GM18520 (cell line): ENCODE data around the gene ST8SIA4.

Experiments
- ATAC-seq: cut with Tn5 transposase; IDR thresholded peaks from one replicate; pipeline ENCODE4 v1.9.1; 2021; ENCODE audit not compliant: unreplicated experiment

The ST8SIA4 gene, protein sequence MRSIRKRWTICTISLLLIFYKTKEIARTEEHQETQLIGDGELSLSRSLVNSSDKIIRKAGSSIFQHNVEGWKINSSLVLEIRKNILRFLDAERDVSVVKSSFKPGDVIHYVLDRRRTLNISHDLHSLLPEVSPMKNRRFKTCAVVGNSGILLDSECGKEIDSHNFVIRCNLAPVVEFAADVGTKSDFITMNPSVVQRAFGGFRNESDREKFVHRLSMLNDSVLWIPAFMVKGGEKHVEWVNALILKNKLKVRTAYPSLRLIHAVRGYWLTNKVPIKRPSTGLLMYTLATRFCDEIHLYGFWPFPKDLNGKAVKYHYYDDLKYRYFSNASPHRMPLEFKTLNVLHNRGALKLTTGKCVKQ

DNA sequence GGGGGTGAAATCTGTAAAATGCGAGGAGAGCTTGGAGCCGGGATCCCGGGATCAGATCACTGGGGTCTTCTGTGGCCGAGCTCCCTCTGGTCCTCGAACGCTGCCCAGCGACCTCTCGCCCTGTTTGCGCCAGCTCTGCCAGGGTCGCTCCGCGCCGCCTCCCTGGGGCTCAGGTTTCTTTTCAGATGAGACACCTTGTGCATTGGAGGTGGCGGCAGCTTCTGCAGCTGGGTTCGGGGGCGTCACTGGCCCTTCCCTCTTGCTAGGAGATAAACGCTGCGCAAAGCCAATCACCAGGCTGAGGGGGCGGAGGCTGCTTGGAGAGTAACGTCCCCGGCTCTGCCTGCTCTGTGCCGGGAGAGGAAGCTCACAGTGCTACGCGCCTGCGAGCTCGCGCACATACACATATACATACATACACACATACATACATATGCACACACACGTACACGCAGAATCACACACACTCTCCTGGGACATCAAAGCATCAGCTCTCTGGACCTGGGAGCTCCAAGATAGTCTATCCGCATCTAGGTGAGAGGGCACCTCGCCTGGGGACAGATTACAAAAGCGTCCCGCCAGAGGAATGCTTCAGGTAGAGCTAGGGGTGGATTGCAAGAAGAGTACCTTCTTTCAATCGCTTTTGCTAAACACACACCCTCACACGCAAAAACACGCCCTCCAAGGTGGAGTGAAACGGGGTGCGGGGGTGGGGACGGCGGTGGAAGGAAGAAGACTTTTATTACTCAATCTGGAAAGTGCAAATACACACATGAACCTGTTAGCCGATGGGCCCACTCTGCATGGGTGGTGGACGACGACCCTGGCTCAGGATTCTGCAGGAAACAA is at the start of gene ST8SIA4:
Gene ST8SIA4, minus strand, starts transcription at position 244 of the 849 bp plus-strand sequence. CDS start 327 bp downstream, outside the sequence.
- peak; percentile 61 for ATAC-seq

DNA sequence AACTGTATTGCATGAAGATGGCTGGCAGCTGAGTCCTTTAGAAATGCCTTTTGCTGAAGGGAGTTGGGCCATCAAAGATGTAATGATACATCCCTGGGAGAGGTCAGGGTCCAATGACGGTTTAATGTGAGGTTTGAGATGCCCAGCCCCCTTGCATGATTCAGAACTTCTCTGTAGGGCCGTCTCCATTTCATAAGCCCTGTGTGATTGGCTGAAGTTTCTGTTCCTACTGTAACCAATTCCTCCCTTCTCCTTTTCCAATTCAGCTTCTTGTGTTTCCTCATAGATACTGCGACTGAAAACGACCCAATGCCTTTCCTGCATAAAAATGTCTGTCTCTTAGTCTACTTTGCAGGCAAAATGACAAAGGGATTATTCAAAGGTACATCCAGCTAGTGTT is 47.9 kb upstream of the ST8SIA4 start:
- no peak for ATAC-seq

GRCh38 chr5:100913298-100913697 is 10.2 kb upstream of the ST8SIA4 start:
- no peak for ATAC-seq

DNA sequence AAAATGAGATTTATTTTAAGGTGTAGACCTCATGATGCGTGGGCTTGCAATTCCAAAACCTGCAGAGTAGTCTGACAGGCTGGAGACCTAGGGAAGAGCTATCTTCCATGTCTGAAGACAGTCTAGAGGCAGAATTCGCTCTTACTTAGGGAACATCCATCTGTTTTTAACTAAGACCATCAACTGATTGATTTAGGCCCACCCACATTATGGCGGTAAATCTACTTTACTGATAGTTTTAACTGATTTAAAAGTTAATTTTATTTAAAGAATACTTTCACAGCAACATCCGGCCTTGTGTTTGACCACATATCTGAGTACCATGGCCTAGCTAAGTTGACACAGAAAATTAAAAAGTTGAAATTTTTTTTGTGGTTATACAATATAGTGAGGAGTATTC is 6.0 kb upstream of the ST8SIA4 start:
- no peak for ATAC-seq

GRCh38 chr5:100905259-100905914 is 2.3 kb upstream of the ST8SIA4 start:
- no peak for ATAC-seq

DNA sequence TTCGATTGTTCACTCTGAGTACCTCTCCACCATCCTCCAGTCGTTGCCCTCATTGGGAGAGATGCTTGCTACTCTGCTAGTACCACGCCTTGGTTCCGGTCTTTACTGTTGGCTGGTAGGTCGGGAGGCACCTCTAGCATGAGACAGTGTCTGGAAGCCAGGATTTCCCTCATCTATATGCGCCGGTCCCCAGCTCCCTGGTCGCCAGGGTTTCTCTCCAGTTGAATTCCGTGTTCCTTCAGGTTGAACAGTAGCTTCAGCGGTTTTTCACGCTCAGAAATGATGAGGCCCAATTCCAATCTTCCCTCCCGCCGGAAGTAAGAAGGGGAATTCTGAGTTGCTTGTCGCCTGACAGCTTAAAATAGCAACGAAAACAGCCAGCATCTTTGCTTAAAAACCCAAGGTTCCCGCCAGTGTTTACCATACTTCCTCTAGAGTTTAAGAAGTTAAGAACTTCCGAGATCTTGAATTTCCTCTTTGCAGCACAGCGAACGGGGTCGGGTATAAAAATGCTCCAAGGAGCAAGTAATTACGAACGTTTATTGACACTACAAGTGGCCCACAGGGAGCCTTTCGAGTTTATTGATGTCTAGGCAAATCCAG is 1.3 kb upstream of the ST8SIA4 start:
- ATAC-seq = peak; percentile 18

DNA sequence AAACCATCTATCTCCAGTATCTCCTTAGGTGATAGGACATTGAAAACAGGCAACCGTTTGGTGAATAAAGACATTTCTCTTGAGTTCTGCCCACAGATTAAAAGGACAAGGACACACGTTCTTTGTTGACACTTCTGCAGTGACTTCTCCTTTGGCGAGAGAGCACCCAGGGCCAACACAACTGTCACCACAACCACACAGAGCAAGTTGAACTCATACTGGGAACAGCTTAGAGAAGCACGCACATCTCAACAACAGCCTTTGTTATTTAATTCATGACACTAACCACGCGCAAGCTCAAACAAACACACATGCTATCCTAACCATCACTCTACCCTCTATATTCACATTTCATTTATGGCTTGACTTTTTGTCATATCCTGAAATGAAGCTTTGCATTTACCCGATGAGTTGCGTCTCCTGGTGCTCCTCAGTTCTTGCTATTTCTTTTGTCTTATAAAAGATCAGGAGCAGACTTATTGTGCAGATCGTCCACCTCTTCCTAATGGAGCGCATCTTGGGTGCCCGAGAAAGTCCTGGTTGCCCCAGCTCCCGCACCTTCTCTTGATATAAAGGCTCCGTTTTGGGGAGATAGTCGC is 543 bp downstream of the ST8SIA4 start:
- ATAC-seq = no peak

GRCh38 chr5:100901821-100902341 is 1.2 kb downstream of the ST8SIA4 start:
- ATAC-seq = no peak

DNA sequence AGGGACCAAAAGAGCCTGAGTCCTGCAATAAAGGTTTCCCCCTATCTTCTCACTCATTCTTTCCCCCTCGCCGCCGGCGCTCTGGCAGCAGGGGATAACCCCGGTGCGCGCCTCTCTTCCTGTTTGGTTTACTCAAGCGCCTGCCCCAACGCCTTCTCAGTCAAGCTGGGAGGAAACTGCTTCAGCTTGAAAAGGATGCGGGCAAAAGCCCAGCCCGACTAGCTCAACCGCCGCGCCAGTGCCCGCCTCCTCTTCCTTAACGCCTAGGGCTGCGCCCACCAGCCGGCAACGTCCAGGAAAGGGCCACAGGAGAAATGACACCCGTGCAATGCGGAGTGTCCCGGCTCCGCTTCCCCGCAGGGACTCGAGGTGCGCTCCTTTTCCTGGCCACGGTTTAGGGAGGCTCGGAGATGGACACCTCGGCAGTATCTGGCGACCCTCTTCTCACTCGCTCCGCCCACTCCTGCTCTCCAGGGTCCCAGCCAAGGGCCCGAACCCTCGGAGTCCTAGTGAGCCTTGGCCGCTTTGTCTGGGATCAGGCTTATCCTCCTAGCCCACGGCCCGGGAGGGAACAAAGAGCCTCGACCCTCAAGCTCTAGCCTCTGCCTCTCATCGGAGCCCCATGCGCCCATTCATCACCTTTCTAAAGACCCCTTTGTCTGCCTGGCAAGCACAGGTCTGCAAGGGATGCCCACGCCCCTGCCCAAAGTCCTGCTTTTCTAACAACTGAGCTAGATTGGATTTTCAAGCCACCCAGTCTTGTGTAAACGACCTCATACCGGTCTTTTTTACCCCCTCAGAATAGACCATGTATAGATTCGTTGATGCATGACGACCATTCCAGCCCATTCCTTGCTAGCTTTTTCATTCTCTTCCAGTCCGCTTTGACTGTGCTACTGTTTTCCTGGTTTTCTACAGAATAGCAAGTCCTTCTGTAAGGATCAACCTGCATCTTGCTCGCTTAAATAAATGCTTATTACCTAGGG is 2.0 kb downstream of the ST8SIA4 start:
- peak; percentile 26 for ATAC-seq

DNA sequence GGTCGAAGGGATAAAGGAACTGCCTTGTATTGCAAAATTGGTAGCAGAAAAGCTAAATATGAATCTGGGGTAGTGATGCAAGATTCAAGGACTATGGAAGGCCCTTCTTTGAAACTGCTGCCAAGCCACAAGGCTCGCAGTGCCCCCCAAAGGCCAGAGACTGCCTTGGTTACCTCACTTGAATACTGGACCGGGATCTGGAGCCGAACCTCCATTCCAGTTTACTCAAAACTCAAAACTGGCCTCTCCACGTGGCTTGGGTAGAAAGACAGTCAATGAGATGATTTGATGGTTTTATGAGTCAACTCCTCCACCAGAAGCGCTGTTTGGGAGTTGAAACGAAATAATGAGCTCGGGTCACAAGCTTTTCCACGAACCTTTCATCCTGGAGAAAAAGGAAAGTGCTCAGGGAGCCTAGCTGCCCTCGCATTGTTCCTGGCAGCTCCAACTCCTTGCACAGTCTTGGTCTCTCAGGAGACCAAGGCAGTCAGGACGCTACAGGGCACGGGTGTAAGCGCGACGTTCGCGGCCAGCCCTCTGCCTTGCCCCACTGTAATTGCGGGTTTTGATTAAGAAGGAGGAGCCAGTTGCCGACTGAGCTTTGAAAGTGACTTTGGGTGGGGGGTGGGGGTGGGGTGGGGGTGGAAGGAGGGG is 2.8 kb downstream of the ST8SIA4 start:
- ATAC-seq = peak; percentile 6

GRCh38 chr5:100899675-100900074 is 3.4 kb downstream of the ST8SIA4 start:
- ATAC-seq = no peak

- no peak for ATAC-seq
These were observed 4.4 kb downstream of the ST8SIA4 start for GRCh38 chr5:100898504-100899346.

- no peak for ATAC-seq
These were observed 7.0 kb downstream of the ST8SIA4 start for GRCh38 chr5:100896054-100896453.

DNA sequence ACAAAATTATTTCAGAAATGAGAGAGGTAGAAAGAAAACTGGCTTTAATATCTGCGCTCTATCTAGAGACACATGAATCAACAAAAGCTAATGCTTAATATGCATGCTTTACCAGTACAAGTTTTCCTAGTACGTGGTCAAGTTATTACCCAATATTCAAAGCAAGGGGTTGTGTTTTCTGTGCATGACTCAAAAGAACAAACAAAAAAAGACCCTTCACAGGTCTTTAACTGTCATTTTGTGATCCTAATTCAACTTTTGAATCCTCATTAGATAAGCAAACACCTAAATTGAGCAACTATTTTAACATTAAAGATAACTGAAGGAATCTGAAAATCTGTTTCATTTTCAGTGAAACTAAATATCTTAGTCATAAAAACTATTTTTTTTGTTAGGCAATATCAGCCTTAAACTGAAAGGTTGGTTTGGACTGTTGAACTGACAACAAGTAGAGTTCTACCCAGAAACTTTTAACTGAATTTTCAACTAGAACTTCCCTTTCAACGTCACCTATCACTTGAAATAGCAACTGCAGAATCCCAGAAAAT is 12.5 kb downstream of the ST8SIA4 start:
- peak; percentile 68 for ATAC-seq

DNA sequence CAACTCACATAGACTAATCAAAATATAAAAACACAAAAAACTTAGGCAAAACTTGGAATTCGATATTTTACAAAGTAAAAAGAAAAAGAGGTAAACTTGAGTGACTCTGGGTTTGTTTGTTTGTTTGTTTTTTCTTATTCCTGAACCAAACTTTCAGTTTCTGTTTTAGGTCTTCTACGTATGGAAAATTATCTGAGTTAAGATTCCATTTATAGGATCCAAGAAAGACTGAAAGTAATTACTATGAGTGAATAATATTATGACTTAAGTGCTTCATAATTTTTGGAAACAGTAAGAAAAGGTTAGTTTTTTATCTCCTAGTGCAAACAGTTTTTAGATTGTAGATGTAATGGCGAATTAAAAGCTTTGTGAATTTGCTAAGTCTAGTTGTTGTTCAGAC is 13.2 kb downstream of the ST8SIA4 start:
- ATAC-seq = no peak

GRCh38 chr5:100889165-100889743 is 13.8 kb downstream of the ST8SIA4 start:
- ATAC-seq = peak; percentile 45

- no peak for ATAC-seq
These were observed 25.8 kb downstream of the ST8SIA4 start for GRCh38 chr5:100877274-100877673.
